GM19240 (cell line): Measurements from ENCODE around the gene EMC1.
A peak's percentile ranks its signal among the peaks of the same experiment; 100 is the strongest.
"Not testable (repeated sequence)": the region's sequence is repeated elsewhere in the genome, so short reads cannot be mapped to it uniquely, and the experiment has no call there.

Experiments used
- DNase-seq: peaks from one replicate; pipeline ENCODE4 v3.0.0; 2011; ENCODE audit warnings: low spot score; ENCODE audit not compliant: insufficient read length

The EMC1 gene

DNA sequence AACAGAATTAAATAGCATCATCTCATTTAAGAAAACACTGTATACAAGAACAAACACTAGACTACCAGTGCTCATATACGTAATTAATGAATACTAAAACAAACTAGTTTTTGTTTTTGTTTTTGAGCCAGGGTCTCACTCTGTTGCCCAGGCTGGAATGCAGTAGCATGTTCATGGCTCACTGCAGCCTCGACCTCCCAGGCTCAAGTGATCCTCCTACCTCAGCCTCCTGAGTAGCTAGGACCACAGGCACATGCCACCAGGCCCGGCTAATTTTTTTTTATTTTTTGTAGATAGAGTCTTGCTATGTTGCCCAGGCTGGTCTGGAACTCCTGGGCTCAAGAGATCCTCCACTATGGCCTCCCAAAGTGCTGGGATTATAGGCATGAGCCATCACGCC lies 34.7 kb downstream of the EMC1 start:
- not testable (repeated sequence) for DNase-seq

DNA sequence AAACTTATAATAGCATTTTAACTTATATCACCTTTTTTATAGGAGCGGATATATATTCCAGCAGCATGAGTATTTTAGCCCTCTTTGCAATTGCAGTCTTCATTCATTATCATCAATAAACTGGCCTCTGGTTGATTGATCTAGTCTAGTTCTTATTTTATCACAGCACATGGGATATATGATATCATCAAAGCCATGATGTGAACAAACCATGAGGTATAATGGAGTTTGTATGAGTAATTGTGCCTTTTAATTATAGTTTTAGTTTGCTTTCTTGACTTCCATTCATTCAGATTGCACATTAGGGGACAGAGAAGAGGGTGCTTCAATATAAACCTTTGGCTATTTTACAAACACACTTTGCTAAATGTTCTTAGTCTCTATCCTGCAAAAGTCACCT lies 37.7 kb downstream of the EMC1 start:
- no peak for DNase-seq

DNA sequence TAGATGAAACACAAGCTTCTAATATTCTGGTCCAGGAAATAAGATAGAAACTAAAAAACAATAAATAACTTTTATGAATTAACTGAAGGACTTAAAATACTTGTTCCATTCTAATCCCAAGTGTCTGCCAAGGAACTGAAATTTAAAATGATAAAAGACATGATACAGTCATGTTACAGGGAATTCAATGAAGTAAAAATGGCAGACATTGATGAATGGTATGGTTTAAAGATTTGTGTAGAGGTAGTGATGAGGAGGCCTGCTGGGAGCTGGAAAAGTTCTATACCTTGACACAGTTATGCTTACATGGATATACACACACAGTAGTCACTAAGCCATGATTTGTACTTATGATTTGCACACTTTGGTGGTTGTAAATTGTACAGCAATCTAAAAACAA lies 39.2 kb downstream of the EMC1 start:
- no peak for DNase-seq

DNA sequence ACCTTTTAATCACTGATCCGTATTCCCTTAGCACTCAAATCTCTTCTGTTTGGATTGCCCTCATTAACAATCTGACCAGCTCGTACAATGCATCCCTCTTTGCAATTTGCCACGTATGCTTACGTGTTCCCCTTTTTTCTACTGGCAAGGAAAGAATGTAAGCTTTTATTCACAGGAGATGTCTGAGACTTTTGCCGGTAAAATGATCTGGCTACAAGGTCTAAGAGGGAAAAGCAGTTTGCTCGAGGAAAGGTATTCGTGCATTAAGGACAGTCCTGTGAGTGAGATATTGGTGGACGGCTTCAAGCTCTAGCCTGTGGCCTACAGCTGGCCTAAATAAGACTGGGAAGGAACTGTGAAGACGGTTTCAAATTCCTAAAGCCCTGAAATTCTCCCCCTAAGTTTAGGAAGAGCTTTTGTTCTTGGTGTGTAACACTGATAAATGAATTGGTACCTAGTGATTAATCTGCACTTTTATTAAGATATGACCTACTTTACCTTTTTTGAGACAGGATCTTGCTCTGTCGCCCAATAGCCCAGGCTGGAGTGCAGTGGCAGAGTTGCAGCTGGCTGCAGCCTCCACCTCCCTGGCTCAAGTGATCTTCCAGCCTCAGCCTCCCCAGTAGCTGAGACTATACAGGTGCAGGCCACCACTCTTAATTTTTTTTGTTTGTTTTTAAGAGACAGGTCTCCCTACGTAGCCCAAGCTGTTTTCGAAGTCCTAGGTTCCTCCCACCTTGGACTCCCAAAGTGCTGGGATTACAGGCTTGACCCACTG lies 40.4 kb downstream of the EMC1 start:
- no peak for DNase-seq

DNA sequence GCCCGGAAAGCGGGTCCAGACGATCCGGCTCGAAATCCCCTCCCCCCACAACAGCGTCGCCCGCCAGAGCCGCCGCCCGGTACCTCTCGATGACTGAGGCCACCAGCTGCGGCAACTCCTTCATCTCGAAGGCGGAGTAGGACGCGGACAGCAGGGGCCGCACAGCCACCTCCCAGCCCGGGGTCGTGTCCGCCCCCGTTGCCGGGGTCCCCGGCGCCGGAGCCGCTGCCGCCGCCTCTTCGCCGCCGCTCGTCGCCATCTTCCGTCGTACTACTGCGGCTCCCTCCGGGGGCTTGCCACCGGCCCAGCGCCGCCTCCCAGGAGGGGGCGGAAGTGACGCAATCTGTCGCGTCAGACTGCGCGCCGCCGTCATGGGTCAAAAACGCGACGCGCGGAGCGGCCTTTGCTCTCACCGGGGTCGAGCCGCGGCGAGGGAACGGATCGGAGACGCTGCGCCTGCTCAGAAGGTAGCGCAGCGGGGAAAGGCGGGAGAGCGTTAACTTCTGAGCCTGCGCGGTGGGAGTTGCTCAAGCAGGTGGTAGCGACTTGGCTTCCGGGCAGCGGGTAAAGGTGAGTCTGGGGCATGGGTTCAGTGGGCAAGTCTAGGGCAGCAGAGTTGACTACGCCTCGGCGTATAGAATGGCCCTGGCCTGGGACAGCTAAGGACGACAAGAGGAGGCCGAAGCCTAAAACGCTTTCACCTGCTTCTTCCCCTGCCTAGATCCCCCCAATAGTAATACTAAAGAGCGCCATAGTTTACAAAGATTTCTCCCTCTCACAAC lies 41.1 kb downstream of the EMC1 start, which contains the start of gene UBR4:
TSS of gene UBR4 (minus strand) at position 277 of the 782 bp plus-strand sequence. CDS start at position 259, 18 bp downstream.
- DNase-seq, result peak; percentile 81

DNA sequence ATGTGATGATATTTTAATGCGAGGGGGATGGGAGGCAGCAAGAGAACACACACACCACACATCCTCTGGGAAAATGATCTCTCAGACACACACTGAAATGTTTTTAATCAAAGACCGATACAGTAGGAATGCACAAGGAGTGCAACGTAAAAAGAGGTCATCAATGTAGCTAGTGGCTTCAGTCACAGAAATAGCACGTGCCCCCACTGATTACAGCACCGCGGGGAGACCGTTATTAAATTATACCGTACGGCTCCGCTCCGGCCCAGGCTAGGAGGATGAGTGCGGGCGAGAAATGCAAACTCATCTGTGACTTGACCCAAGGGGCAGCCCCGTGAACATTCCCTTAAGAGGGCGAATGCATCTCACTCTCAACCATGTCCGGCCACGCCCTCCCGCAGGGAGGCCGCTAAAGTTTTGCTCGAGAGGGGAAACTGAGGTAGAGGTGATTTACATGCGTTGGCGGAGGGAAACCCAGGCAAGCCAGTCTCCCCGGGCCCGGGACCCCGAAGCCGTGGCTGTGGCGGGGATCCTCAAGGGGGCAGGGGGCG lies 41.8 kb downstream of the EMC1 start:
- DNase-seq, result no peak

DNA sequence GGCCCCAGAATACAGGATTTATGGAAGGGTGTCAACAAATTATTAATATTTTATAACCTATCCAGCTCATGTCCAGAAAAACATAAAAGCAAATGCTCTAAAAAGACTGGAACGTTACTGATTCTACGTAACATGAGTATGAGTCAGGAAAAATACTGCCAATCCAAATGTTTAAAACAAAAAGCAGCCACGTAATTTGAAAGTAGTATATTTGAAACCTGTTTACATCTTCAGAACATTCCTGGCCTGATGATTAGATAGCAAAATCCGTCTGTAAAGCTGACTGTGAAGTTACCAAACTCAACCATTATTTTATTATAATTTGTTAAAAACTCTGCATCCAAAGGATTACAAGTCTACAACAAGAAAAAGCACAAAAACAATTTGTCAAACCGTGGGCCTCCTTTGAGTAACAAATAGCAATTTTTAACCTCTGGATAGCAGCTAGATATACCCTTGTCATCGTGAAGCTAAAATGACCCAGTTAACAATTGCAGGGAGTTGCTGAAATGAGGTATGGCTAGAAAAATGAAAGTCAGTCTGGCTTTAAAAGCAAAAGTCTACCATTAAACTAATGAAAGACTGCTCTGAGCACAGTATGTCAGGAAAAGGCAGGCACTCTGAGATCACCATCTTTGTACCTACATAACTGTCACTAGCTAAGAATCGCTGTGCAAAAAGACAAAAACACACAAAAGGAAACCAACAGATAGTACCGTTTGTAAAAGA lies 42.5 kb downstream of the EMC1 start:
- DNase-seq, result no peak

DNA sequence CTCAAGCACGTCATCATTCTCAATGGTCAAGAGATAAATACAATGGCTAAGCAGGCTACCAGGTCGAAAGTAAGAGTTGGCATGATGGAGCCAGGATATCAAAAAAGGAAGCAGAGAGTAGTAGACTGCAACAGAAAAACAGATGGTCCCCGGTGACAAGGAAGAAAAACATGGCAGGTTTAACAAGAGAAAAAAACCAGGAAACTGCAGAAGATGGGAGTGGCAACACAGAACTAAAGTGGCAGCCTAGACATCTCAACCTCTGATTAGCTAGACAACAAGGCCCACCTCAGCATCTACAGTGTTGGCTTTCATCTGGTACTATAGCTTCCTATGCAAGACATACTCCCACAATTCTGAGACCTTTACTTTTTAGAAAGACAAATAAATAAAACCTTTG lies 44.4 kb downstream of the EMC1 start:
- no peak for DNase-seq

DNA sequence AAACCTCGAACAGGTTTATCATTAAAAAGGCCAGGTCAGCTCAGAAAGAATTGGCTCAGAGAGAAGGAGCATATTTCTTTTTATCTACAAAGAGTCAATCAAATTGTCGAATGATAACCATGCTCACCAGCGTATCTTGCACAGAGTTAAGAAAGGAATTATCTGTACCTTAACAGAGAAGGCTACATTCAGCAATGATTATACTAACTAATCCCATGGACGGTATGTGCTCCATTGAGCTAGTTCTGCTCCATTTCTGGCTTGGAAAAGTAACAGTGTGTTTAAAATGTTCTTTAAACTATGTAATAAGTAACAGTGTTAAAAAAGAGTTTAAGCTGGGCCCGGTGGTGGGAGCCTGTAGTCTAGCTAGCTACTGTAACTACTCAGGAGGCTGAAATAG lies 45.5 kb downstream of the EMC1 start:
- DNase-seq, result no peak

DNA sequence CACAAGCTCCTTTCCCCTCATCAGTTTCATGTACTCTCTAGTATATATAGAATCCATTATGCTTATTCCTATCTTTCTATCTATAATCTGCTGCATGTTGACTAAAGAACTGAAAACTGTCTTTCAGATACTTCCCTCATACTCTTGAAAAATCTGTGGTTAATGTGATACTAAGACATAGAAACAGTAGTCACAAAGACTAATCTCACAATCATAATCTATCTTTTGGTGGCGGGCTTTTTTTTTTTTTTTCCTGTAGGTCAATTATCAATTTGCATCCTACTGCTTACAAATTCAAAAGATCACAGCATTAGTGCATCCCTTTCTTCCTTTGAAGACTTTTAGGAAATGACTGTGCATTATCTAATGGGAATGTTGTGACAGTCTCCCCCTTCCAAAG lies 45.9 kb downstream of the EMC1 start:
- DNase-seq, result peak; percentile 16

DNA sequence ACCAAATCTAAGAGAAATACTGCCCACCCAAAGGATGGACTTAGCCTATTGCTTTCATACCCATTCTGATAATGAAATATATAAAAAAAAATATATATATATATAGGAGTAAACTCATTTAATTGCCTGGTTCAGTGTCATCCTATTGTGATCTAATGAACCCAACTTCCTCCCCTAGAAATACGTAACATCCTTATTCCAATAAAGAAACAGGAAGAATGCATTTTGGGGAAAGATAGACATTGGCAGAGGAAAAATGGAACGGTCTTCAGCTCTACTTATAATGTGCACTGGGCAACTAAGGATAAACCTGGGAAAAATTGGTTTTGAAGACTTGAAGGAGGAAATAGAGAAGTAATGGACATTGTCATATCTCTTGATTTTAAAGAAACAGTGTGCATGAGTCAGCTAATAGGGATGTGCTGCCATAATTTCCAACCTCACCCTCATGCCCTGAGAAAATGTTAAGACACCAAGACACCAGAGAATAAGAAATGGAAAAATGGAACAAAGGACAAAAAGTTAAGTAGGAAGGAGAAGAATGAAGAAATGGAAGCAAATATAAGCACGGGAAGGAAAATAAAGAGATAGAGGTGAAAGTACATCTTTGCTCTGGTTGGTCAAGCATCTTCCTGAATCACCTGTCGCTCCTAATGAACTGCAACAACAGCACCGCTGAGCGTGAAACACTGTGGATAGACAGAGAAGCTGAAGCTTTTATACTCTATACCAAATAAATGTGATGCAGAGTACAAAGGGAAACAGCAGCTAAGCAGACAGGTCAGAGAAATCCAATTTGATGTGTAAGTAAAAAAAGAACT lies 46.7 kb downstream of the EMC1 start:
- no peak for DNase-seq

DNA sequence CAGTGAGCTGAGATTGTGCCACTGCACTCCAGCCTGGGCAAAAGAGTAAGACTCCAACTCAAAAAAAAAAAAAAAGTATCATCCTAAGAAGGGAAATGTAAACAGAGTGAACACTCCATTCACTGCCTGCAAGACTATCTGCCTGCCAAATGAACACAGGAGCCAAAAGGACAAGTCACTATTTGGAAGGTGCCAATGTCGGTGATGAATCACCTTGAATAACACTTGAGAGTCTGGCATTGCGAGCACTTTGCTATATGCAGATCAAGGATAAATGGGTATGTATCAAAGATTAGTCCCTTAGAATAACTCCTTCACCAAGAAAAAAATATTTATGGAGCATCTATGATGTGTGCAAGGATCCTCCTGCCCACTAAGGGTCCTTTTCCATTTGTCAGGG lies 47.9 kb downstream of the EMC1 start:
- no peak for DNase-seq

DNA sequence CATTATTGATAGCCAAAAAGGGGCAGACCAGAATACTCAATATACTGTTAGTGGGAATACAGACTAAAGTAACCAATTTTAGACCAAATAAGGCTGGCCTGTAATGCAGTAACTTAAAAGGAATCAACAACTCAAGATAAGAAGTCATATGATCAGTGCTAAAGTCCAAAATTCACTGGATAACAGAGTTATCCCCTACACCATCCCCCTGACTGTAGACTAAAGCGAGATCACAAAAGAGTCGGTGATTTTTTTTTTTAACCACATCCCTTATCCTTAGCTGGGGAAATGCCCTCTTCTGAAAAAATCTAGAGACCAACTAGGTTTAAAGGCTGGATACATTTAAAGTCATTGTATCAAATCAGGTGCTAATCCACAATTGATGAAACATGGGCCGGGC lies 48.9 kb downstream of the EMC1 start:
- no peak for DNase-seq

DNA sequence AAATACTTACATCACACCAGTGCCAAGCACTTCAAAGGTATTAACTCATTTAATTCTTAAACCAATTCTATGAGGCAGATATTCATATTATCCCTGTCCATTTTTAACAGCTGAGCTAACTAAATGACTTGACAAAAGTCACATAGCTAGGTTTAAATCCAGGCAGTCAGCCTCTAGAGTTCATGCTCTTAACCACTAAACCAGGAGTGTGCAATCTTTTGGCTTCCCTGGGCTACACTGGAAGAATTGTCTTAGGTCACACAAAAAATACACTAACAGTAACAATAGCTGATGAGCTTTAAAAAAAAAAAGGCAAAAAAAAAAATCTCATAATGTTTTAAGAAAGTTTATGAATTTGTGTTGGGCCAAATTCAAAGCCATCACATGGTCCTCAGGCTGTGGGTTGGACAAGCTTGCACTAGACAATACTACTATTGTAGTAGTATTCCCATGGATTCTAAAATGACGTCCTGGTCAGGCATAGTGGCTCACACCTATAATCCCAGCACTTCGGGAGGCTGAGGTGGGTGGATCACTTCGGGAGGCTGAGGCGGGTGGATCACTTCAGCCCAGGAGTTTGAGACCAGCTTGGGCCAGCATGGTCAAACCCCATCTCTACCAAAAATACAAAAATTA lies 51.2 kb downstream of the EMC1 start:
- no peak for DNase-seq

DNA sequence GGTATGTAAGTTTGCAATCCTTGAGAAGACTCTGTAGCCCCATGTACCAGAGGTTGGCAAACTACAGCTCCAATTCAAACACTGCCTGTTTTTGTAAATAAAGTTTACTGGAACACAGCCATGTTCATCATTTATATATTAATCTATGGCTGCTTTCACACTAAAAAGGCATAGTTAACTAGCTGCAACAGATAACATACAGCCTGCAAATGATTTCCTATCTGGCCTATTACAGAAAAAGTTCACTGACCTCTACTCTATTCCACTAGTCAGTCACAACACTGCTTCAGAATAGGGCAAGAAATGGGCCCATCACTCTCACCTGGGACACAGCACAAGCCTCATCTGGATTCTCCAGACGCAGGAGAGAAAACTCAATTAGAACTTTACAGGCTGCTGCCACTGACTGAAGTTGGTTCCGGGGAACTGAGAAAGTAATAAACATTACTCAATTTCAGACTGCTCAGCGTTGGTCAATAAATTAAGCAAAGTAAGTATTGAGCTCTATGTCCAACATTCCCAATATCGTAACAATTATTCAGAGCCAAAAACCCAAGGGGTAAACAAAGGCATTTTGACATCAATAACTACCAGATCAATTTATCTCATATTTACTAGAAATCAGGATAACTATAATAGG lies 51.9 kb downstream of the EMC1 start:
- no peak for DNase-seq

DNA sequence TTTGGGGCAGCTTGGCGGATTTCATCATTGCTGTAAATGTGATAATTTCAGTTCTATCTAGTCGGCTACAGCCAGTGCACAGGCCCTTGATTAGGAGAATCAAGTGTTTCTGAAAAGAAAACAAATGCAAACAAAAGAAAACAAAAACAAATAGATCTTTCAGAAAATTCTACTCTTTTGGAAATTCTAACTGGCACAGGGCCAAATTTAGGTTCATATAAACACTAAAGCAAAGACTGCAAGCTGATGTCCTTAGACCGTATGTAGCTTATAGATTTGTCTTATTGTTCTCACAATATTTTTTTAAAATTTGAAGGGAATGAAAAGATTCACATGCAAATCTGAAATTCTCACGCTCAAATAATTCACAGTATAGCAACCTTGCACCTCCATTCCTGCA lies 52.5 kb downstream of the EMC1 start:
- no peak for DNase-seq

DNA sequence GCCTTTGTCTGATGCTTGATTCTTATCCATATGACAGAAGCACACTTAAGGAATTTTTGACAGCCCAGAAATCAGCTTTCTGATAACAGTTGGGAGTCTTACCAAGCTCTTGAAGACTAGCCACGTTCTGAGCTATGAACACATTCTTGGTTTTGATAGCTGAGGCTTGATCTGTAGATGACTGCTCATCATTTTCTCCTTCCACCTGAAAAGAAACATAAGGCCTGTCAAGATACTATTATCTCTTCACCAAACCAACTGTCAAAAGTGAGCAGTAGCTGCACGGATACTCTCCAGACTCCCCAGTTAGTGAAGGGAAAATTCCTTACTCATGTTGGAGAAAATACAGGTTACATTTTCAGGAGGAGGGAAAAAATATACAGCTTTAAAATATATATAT lies 53.5 kb downstream of the EMC1 start:
- no peak for DNase-seq

DNA sequence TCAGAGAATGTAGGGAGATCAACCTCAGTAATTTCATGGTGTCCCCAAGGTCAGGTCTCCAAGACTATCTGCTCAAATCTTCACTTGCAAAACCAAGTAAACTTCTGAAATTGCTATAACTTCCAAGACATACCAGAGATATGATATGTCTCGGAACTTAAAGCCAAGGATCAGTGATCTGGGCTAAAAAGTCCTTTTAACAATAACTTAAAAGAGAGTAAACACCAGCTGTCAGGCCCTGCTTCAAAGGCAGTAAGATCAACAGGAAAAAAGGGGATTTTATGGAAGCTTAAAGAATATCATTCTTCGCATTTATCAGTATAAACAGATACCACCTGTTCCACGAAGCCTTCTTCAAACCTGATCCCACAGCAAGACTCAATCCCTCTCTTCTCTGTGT lies 55.0 kb downstream of the EMC1 start:
- DNase-seq, result no peak

DNA sequence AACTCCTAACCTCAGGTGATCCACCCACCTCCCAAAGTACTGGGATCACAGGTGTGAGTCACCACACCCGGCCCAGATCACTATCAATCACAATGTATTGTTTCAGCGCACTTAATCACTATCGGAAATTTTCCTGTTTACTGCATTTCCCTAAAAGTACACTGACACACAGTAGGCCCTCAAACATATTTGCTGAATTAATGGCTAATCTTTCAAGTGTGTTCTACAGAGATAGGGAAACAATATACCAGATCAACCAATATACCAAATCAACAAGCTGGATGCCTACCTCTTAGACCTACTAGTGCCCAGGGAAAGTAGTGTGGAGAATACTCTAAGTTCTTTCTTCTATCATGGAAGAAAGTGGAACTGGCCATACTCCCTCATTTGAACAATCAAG lies 58.3 kb downstream of the EMC1 start:
- no peak for DNase-seq

DNA sequence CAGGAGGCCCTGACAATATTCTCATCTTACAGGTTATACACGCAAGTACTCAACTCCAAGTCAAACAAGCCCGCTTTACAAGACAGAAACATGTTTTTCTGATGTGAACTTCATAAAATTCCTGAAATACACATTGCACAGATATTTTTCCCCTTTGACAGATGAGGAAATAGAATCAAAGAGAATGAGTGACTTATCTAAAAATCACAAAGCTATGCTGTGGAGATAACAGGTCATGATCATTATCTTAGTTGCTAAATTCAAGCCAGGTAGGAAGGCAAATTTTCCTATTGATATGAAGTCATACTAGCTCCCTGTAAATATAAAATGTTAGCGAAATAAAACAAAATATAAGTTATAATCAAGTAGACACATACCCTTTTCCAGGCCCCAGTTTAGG lies 59.5 kb downstream of the EMC1 start:
- DNase-seq, result no peak
